TTC549 (cell line): ENCODE results near the gene CSTB.

Source experiments
- FAIRE-seq: peaks from 2 replicates; lab custom pipeline; 2012; peaks lifted over from hg19 to GRCh38; lab: Jason Lieb, UNC

The CSTB gene

GRCh38 chr21:43810505-43811261 lies 34.6 kb upstream of the CSTB start:
- no peak for FAIRE-seq

DNA sequence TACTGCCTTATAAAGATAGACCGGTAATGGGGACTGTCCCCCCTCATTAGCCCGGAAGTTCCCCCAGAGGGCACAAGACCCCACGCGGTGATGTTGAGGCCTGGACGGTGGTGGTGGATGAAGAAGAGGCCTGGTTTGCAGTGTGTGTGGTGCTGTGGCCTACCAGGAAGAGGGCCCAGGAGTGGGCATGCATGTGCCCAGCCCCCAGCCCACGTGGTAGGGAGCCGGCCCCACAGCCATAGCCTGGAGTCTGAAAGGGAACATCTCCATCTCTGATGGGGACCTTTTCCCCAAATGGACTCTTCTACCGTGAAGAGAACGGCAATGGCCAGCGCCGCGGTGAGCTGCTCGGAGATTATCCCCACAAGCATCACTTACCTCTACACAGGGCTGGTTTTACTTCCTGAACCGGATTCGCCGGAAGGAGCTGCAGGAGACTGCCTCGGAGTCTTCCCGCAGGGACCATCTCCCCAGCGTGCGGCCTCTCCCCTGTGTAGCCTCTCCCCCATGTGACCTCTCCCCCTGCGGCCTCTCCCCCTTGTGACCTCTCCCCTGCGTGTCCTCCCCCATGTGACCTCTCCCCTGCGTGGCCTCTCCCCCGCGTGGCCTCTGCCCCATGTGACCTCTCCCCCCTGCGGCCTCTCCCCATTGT lies 33.9 kb upstream of the CSTB start:
- no peak for FAIRE-seq

- FAIRE-seq: no peak
These were observed 33.3 kb upstream of the CSTB start for GRCh38 chr21:43809346-43809799.

- no peak for FAIRE-seq
These were observed 32.7 kb upstream of the CSTB start for GRCh38 chr21:43808832-43809251.

- no peak for FAIRE-seq
These were observed 32.3 kb upstream of the CSTB start for GRCh38 chr21:43808367-43808766.

- FAIRE-seq: no peak
These were observed 30.1 kb upstream of the CSTB start for GRCh38 chr21:43806017-43806710.

GRCh38 chr21:43805275-43805800 lies 29.2 kb upstream of the CSTB start:
- FAIRE-seq: no peak

DNA sequence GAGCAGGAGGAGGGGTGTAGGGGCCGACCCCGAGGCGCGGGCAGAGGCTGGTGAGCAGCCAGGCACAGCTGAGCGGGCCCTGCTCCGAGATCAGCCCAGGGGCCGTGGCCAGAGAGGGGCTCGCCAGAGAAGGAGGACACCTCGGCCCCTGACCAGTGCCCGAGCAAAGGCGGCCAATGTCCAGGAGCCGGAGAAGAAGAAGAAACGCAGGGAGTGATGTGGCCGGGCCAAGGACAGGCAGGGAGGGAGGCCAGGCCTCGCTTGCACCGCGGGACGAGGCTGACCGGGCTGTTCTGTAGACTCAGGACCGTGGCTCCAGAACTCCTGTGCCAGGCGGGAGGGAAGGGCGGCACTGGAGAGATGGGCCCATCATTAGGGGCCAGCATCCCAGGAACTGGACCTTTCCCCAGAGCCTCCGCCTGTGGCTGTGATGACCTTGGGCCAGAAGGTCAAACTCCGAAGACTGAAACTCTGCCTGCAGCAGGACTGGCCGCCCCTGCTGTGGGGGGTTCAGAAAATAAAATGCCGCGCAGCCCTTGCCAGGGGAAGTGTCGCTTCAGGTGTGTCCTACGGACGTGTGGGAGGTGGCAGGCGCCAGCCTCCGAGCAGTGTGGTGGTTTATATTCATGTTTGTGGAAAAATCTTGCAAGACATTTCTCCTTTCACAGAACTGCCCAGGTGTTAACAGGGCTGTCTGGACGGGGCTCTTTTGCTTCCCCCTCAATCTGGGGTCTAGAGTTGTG lies 27.6 kb upstream of the CSTB start:
- FAIRE-seq: no peak

DNA sequence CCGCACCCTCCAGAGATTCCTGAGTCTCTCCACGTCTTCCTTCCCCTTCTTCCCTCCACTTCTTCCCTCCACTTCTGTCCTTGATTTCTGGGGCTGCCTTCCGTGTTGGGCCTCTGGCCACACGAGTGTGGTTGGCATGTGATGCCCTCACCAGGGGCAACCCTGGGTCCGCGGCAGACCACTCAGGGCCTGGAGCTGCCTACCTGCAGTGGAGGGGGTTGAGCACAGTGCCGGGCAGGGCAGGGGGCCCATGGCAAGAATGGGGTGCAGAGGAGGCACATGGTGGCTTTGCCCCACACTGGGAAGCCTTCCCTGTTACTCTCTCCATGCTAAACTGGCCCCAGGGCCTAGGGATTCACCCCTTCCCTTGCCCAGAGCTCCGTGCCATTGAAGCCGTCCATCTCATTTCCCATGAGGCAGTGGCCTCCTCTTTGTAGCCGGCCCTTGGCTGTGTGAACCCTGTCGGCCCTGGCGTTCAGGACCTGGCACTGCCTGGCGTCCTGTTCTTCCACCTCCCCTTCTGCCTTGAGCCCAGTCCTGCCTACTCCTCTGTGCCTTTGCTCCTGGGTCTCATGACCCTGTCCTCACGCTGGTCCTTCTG lies 26.7 kb upstream of the CSTB start:
- FAIRE-seq: no peak

- FAIRE-seq: no peak
These were observed 25.1 kb upstream of the CSTB start for GRCh38 chr21:43801006-43801783.

GRCh38 chr21:43800566-43800965 lies 24.5 kb upstream of the CSTB start:
- FAIRE-seq: no peak

DNA sequence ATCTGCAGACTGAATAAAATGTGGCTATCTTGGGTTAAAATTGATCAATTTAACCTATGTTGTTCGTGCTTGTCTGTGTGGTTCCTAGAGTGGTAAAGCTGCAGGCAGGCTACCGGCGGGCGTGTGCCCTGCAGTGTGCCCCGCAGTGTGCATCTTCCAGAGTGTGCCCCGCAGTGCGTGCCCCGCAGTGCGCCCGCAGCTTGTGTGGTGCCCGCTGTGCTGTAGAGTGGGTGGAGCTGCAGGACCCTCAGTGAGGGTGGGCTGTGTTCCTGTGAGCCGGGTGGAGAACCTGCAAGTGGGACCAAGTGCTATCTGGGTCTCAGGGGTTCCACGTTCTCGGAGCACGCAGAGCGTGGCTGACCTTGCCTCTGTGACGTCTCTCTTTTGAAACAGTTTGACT lies 24.0 kb upstream of the CSTB start:
- FAIRE-seq: no peak

DNA sequence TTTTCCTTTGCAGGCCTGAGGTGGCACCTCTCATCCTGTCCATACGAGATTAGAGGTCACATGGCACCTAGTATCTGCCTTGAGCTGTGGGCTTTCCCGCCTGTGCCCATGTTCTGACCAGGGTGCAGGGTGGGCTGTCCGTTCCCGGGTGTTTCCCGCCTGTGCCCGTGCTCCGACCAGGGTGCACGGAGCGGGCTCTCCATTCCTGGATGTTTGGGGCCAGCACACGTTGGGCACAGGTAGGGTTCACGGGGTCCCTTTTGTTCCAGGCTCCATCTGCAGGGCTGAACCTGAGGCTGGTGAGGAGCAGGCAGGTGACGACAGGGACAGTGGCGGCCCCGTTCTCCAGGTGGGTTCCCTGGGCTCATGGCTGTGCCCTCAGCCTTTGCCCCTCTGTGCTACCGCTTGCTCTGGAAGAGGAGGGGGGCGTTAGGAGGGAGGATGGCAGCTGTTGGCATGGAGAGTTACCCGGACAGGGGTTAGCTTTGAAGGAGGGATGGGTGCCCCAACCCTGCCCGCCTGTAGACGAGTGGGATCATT lies 23.3 kb upstream of the CSTB start:
- no peak for FAIRE-seq

GRCh38 chr21:43797925-43798715 lies 22.0 kb upstream of the CSTB start:
- no peak for FAIRE-seq

DNA sequence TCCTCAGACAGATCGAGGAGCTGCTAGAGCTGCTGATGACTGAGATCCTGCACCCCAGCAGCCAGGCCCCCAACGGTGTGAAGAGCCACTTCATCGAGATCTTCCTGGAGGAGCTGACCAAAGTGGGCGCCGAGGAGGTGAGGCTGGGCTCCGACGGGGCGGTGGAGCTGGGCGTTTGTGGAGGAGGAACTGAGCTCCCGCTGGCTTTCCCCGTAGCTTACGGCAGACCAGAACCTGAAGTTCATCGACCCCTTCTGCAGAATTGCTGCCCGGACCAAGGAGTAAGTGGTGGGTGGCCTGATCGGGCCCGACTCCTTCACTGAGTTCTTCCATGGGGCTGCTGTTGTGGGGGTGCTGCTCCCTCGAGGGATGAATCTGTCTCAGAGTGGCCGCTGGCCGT lies 21.3 kb upstream of the CSTB start:
- FAIRE-seq: no peak

DNA sequence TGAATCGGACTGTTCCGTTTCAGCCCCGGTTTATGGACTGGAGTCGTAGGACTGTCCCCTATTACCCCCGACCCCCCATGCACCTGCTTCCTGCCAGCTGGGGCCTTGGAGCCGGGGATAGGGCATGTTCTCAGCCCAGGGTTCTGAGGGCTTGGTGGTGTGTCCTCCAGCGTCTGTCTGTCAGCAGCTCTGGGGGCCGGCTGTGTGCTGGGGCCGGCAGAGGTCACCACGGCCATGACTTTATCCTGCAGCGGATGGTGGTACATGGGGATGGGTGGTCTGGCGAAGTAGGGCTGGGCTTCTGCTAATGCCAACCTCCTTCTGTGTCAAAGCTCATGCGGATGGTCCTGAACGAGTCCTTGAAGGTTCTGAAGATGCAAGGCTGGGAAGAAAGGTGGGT lies 18.7 kb upstream of the CSTB start:
- FAIRE-seq: no peak

DNA sequence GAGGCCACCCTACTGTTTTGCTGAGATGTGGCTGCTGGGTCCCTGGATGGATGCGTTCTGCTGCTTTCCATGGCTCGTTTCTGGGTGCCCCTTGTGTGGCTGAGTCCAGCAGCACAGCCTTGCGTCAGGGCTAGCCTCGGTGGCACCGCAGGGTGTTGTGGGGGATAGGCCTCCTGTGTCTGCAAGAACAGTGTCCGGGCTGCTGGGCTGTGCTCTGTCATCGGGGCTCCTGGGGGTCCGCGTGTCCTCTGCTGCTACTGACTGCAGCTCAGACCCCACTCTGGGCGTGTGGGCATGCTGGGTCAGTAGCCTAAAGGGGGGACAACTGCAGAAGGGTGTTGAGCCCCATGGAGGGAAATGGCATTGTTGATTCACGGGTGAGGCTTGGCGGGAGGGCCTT lies 18.2 kb upstream of the CSTB start:
- FAIRE-seq: no peak

GRCh38 chr21:43793243-43793642 lies 17.1 kb upstream of the CSTB start:
- no peak for FAIRE-seq

DNA sequence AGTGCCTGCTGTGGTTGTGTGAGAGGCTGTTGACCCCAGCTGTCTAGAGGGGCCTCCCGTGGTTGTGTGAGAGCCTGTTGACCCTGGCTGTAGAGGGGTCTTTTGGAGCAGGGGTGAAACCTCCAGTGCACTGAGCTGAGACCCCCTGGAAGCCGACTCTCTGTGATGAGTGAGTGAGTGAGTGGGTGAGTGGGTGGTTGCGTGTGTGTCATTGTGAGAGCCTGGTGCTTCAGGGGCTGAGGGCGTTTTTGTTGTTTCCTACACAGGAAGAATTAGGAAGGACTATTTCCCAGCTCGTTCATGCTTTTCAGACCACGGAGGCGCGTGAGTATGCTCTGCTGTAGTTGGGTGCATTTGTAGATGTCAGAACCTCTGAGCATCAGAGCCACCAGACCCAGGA lies 16.3 kb upstream of the CSTB start:
- FAIRE-seq: no peak

DNA sequence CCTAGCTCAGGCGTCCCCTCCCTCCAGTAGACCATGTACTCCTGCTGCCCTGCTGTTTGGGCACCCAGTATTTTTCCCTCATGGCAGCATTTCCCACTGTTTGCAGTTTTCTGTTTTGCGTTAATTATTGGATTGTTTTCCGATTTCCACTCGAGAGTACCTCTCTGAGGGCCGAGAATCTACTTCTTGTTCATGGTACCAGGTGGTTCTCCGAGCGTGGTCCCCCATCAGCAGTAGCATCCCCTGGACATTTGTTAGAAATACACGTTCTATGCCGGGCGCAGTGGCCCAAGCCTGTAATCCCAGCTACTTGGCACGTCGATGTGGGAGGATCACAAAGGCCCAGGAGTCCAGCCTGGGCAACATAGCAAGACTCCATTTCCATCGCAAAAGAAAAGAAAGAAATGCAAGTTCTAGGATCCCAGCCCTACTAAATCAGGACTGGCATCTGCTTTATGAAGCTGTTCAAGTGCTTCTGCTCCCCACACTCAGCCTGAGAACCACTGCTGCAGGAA lies 14.0 kb upstream of the CSTB start:
- FAIRE-seq: no peak
